ENCODE measurements around the gene C7. TPM values are rescaled to one million over a fixed set of nuclear protein-coding genes. Genes with fewer than 3 reads are reported as not detected.

Gene C7
- total and polyA plus RNA-seq, 2 of the 8 experiments (the other 6 are each of a cell fraction or from before 2014, with no cell fraction given): 0.08 TPM; not detected in 1

GRCh38 chr5:41012318-41012717 lies 103.0 kb downstream of the C7 start:
- no peak overlapping the region for H3K4ac ChIP-seq (replicated peaks; ENCODE audit: insufficient read length, low read depth, low read length)
- no peaks in the 10 kb centered on the region for H3K36me3 ChIP-seq (ENCODE audit: control insufficient read depth in 2 of 4, insufficient read depth in 4 of 4, low read length in 3 of 4)
- no peak overlapping the region for H3K4me3 ChIP-seq (ENCODE audit: extremely low read depth in 1 of 4, insufficient read depth in 2 of 4, low read depth in 3 of 4, low read length in 4 of 4)
- no peak overlapping the region for H3K9ac ChIP-seq (replicated peaks in 1 of 4; ENCODE audit: extremely low read depth in 1 of 4, low read depth in 3 of 4, low read length in 3 of 4)
- no peak overlapping the region for H2BK12ac ChIP-seq (ENCODE audit: low read depth, low read length)
- H2AK5ac ChIP-seq (ENCODE audit: low read depth, low read length): no peak overlapping the region
- no peak overlapping the region for H3K18ac ChIP-seq (ENCODE audit: extremely low read depth, low read length)
- H2BK15ac ChIP-seq (ENCODE audit: low read length): no peak overlapping the region
- no peak overlapping the region for H2BK120ac ChIP-seq (replicated peaks; ENCODE audit: low read depth, low read length)
- H3K23me2 ChIP-seq (ENCODE audit: low read depth, low read length): no peaks in the 10 kb centered on the region
- no peaks in the 10 kb centered on the region for H3K27me3 ChIP-seq (replicated peaks in 1 of 4; ENCODE audit: control insufficient read depth in 3 of 4, extremely low read depth in 1 of 4, insufficient read depth in 3 of 4, low read length in 3 of 4)
- 88% methylated on average over 4 of the region's 4 CpGs; no CpG with 5 or more reads in 1 of the 2 experiments for WGBS, 2 experiments (ENCODE audit: extremely low coverage in 1 of 2, insufficient coverage in 1 of 2, insufficient read length in 1 of 2, insufficient replicate concordance in 2 of 2, low coverage in 1 of 2, low lambda C conversion rate in 2 of 2, missing lambda C conversion rate in 1 of 2)
- no peak overlapping the region for H2BK5ac ChIP-seq (ENCODE audit: low read depth, low read length)
- no peak overlapping the region for H2AFZ ChIP-seq (ENCODE audit: low read length)
- no peak overlapping the region for H4K91ac ChIP-seq (replicated peaks; ENCODE audit: insufficient read length, low read length)
- H3K79me1 ChIP-seq (ENCODE audit: low read depth, low read length): no peaks in the 10 kb centered on the region
- no peaks in the 10 kb centered on the region; a peak in 1 of 4 replicates for H3K9me3 ChIP-seq (ENCODE audit: insufficient read depth in 2 of 2, low read depth in 1 of 2, low read length in 1 of 2)
- H3K4me1 ChIP-seq (replicated peaks in 1 of 4; ENCODE audit: control insufficient read depth in 3 of 4, insufficient read depth in 4 of 4, low read length in 3 of 4): no peaks in the 10 kb centered on the region
- H3K56ac ChIP-seq (replicated peaks; ENCODE audit: insufficient read length, low read depth, low read length): no peak overlapping the region
- no peak overlapping the region for H3K23ac ChIP-seq (ENCODE audit: insufficient read length)
- no peak overlapping the region for H3K27ac ChIP-seq (ENCODE audit: low read depth, low read length)
- H3K14ac ChIP-seq (ENCODE audit: insufficient read length): no peak overlapping the region
- no peak overlapping the region for H4K8ac ChIP-seq (ENCODE audit: extremely low read depth, insufficient read depth, low read length)
- FAIRE-seq: no peak
- CTCF ChIA-PET (ENCODE audit: partially characterized antibody): interaction anchor here (0.9 kb wide), 1 partner anchor 12 kb away, joined by 3 read pairs; no protein-coding TSS in a partner anchor
- no peak overlapping the region for H3K4me2 ChIP-seq (ENCODE audit: insufficient read depth in 1 of 2, low read depth in 2 of 2, low read length in 2 of 2)
- no peaks in the 10 kb centered on the region for H3K79me2 ChIP-seq (ENCODE audit: control insufficient read depth in 1 of 2, insufficient read depth in 2 of 2, low read length in 2 of 2)
- H4K20me1 ChIP-seq (replicated peaks in 1 of 2; ENCODE audit: control insufficient read depth in 1 of 2, insufficient read depth in 2 of 2, low read length in 2 of 2): no peaks in the 10 kb centered on the region
- no peak overlapping the region for H2BK20ac ChIP-seq (ENCODE audit: low read length)
- DNase-seq (ENCODE audit: low read depth in 1 of 2, low spot score in 2 of 2): no peak
- POLR2A ChIA-PET (ENCODE audit: partially characterized antibody): no interaction called here
- H4K5ac ChIP-seq (ENCODE audit: insufficient read length, low read depth, low read length): no peak overlapping the region
- no peak for TF ChIP-seq POLR2A (IDR thresholded peaks at IDR 0.05; ENCODE audit: control extremely low read depth in 1 of 2, low read depth in 2 of 2, low read length in 2 of 2)
- TF ChIP-seq HDAC2 (IDR thresholded peaks at IDR 0.05; ENCODE audit: borderline replicate concordance in 1 of 2, low read depth in 2 of 2, low read length in 2 of 2): no peak
- no peak for TF ChIP-seq SIX5 (IDR thresholded peaks at IDR 0.05; ENCODE audit: low read depth, low read length)
- no peak for TF ChIP-seq SP2 (IDR thresholded peaks at IDR 0.05; ENCODE audit: low read length)
- no peak for TF ChIP-seq GTF2F1 (IDR thresholded peaks at IDR 0.05; ENCODE audit: borderline replicate concordance, low read depth, low read length)
